DND-41 (cell line): ENCODE data around the gene LRRC23.

Experiments
- CTCF ChIP-seq: IDR thresholded peaks from 2 replicates; pipeline ENCODE4 v1.5.1; 2012; ENCODE audit warnings: borderline replicate concordance, low read length, moderate library complexity, mild to moderate bottlenecking; ENCODE audit not compliant: poor library complexity, severe bottlenecking; ENCODE audit errors: extremely low read depth
- EZH2 ChIP-seq: IDR thresholded peaks from 3 replicates; pipeline ENCODE4 v1.6.1; 2012; ENCODE audit warnings: borderline replicate concordance, low read depth, mild to moderate bottlenecking, moderate library complexity, low read length, inconsistent platforms; ENCODE audit not compliant: severe bottlenecking

GRCh38 chr12:6860942-6861341 is 43.7 kb upstream of the LRRC23 start:
- TF ChIP-seq CTCF, result no peak
- TF ChIP-seq EZH2, result no peak
